Measurements from ENCODE around the gene OR51M1.

Gene OR51M1

GRCh38 chr11:5394091-5394490, 10.5 kb downstream of the OR51M1 start:
- DNase-seq = no peak

GRCh38 chr11:5398936-5399335, 15.3 kb downstream of the OR51M1 start:
- no peak for DNase-seq

- no peak for DNase-seq
Measured at GRCh38 chr11:5405173-5405572, 21.6 kb downstream of the OR51M1 start.

GRCh38 chr11:5420993-5421392, 37.4 kb downstream of the OR51M1 start:
- DNase-seq = no peak

GRCh38 chr11:5421811-5422210, 38.2 kb downstream of the OR51M1 start, which contains the start of gene OR51Q1:
Gene OR51Q1 (plus strand): TSS chr11:5422111. CDS start chr11:5422201, 90 bp downstream.
- DNase-seq = no peak

- no peak for DNase-seq
Measured at GRCh38 chr11:5423131-5423530, 39.5 kb downstream of the OR51M1 start.

GRCh38 chr11:5441414-5441813, 57.8 kb downstream of the OR51M1 start, which contains the start of gene OR51I1:
Gene OR51I1 (minus strand): TSS chr11:5441514. CDS start chr11:5441514, 0 bp downstream.
- no peak for DNase-seq
